CD1c-positive myeloid dendritic cell (primary cell): Measurements from ENCODE around the gene TRPM6.

Source experiments
- DNase-seq: peaks from one replicate; pipeline ENCODE4 v3.0.0-alpha.2; 2016; ENCODE audit errors: extremely low spot score

The TRPM6 gene

DNA sequence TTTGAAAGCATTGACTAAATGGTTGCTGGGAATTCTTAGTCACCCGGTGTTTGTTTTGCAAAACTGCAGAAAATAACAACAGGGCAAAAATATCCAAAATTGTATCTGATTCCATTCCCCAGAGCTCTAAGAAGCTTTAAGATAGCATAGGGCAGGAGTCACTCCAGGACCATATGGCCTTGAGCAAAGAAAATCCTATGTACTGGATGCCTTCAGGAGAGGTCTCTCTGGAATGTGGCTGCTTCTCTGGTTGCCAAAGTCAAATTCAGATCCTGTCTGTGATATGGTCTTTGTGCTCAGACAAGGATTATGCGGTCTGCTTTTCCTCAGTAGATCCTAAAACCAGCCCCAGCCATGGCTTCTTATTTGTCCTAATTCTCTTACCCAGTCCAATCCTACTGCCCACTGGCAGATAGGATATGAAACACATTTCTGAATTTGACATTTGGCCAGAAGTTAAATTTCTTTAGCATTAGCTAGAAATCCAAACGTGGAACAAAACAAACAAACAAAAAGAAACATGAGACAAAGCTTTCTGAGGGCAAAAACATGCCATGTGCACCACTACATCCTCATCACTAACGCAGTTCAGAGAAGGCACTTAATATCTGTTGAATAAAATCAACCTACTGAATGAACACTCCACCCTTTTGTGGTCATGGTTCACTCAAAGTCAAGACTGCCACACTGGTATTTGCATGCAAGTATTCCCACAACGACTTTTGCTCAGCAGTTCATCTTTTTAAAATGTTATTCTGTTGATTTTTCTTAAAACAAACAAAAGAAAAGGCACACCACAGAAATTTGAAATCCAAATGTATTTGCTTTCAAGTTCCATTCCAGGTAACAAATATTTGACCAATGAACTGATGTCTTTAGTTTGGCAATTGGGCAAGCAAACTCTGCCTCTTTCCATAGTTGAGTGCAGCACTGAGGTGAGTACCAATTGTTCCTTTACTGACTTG lies 165.7 kb downstream of the TRPM6 start:
- DNase-seq = no peak

DNA sequence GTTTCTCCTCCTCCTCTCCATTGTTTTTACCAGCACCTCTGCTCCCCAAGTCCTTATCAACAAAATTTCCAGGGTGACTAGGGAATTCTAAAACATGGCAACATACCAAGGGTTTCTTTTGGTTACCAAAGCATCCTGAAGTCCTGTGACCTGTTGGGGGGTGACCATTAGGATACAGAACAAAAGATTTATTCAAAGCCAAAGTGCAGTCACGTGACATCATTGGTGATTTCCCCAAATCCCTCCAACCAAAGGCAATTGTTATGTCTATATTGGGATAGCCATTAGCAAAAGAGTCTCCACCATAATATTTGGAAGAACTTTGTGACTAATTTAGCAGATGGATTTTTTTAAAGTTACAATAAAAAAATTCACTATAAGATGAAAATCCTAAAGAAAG lies 168.4 kb downstream of the TRPM6 start:
- DNase-seq = no peak

DNA sequence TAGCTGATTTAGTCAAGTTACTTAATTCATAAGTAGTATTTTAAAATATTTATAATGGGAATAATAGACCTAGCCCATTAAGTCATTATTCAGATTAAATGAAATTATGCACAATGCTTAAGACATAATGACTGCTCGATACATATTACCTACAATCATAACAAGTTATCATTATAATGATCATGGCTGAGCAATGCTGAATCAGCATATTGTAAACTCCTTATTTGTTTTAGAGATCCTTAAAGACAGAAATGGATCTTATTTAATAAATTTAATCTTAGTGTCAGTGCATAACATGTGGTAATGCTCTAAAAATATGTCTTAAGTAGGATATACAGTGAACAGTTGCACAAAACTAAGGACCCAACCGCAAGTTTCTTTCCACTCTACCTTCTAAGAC lies 169.0 kb downstream of the TRPM6 start:
- no peak for DNase-seq

DNA sequence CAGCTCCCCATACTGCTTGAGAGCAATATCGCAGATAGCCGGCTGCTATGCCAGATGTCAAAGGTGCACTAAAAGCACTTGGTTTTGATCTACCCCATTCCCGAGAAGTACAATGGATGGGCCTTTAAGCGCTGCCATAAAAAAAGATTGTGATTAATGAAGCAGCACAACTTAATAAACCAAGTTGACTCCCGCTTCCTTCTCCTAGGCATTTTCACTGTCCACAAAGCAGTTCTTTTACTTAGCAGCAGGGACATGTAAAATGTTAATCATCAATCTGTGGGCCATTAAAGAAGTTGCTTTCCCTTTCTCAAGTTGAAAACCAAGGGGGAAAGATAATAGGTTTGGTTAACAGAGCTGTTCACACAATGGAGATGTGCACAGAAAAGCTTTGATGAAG lies 176.4 kb downstream of the TRPM6 start:
- DNase-seq = no peak

DNA sequence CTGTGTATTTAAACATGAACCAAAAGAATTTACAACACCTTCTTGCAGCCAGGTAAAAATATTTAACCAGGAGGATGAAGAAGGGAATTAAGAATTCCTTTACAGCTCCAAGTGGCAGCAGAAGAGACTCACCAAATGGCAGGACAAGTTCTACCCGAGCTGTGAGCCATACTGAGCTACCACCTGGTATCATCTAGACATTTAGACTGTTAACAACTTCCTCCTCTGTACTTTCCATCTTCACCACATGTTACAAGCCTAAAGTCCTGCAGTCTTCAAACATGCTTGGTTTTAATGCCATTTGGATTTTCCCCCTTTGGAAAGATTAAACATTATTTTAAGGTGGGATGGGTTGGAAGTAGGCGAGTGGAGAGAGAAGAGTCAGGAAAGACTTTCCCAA lies 190.2 kb downstream of the TRPM6 start:
- no peak for DNase-seq

DNA sequence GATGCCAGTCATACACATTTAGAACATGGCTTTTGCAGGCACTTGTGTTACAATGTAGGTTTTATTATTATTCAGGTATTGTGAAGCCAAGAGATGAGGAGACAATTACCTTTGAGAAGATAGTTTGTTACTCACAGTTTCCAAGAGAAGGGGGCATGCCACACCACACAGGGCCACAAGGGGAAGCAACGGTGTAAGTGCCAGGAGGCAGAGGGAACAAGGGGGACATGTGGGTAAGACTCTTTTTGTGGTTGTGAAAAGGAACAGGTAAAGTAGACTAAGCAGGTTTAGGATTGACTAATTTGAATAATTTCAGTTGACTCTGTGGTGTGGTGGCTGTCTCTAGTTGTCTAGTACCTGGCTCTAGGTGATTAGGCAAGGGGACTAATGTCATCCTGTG lies 191.2 kb downstream of the TRPM6 start:
- no peak for DNase-seq

DNA sequence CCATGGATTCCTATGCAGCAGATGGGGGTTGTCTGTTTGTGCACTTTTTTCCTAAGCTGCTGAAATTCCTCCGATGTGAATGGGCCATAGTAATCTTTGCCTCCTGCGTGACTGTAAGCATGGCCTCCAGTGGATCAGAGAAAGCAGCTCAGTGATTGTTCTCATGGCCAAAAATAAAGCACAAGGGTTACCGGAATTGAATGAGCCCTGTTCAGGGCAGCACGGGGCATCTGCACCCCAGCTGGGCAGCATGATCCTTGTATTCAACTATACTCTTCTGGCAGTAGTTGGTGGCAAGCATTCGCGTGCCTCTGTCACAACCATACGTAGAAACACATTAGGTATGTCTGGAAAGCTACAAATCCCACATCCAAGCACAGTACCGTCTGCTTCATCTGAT lies 196.7 kb downstream of the TRPM6 start:
- no peak for DNase-seq

DNA sequence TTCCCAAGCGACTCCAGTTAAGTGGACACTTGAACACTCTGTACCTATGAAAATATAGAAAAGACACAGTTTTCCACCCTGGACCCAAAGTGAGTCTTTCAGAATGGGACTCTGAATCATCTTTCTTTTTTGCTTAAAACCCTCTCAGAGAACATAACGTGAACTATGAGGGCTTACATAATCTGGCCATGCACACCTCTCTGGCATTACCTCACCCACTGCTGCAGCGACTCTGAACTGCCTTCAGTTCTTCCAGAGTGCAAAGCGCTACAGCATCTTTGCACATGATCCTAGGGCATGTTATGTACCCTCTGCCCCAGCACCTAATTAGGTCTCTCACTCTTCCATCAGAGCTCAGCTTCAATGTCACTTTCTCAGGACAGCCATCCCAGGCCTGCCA lies 204.4 kb downstream of the TRPM6 start:
- DNase-seq = no peak

DNA sequence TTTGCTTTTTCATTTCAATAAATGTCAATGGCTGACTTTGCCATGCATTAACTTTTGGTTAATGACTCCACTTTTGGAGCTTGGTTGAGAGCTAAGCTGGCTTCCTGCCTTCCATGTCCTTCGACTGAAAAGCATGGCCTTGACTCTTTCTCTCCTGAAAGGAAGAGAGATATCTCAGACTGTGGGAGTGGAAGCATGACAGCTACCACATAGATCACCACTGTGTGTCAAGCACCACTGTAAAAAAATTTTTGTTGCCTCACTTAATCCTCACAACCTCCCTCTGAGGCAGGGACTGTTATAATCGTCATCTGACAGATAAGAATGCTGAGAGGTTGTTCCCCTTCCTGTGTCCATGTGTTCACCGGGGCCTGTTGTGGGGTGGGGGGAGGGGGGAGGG lies 205.8 kb downstream of the TRPM6 start:
- no peak for DNase-seq

DNA sequence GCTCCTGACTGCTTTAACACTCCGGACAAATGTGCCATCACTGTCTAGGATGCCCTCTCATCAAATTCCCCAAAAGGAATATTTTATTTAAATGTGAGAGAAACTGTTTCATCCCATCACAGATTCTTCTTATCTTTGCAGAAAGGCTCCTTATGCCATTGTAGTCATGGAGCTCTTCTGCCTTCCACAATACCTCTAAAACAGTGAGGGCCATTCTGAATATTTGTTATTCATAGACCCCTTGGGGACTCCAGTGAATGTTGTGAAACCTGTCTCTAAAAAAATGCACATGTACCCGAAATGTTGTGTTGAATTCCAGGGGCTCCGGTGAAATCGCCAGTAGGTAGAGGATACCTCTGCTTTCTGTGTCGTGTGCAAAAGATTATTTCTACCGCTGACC lies 213.6 kb downstream of the TRPM6 start:
- DNase-seq = no peak
